B cell (primary cell): Measurements from ENCODE around the gene ATG4C. TPM values are rescaled to one million over a fixed set of nuclear protein-coding genes. Genes with fewer than 3 reads are reported as not detected.

Experiments
- ATAC-seq: fragments of 200-7000 bp; cut with Tn5 transposase; one replicate; pipeline ENCODE4 v1.10.0; 2021; ENCODE audit warnings: low read depth, mild to moderate bottlenecking, moderate number of reproducible peaks, moderate library complexity
- CTCF ChIA-PET: fragments of 350-600 bp; sonication (Branson Sonifier 250); formaldehyde crosslinking; loops from one replicate; lab custom pipeline; 2021; ENCODE audit warnings: antibody characterized with exemption, inconsistent platforms; lab: Charles Lee
- POLR2A ChIA-PET: fragments of 350-600 bp; sonication (Branson Sonifier 250); formaldehyde crosslinking; loops from one replicate; lab custom pipeline; 2021; ENCODE audit warnings: antibody characterized with exemption; lab: Charles Lee
- DNase-seq: peaks from one replicate; pipeline ENCODE4 v3.0.0; 2013
- H2AFZ ChIP-seq: 2 replicates; pipeline ENCODE4 v1.6.1; 2012; ENCODE audit warnings: mild to moderate bottlenecking, low read depth, low read length; ENCODE audit not compliant: insufficient read depth, poor library complexity, severe bottlenecking
- H3K27ac ChIP-seq, 2 donors: 1 replicate in 1 of 2; 2 replicates in 1 of 2; pipeline ENCODE4 v1.5.1; 2012 to 2013; ENCODE audit warnings: low read length in 2 of 2, mild to moderate bottlenecking in 2 of 2, moderate library complexity in 1 of 2
- H3K27me3 ChIP-seq, 4 experiments: fragments of 200-600 bp in 1 of 4; sonication (generic) in 1 of 4; replicated peaks in 1 of 4; 1 replicate in 2 of 4; 2 replicates in 2 of 4; pipeline versions ENCODE4 v1.6.1 to v1.7.0; 2013 to 2016; ENCODE audit warnings: low read length in 3 of 4, mild to moderate bottlenecking in 2 of 4, mixed read lengths in 1 of 4, moderate library complexity in 1 of 4; ENCODE audit not compliant: insufficient read depth in 4 of 4, control insufficient read depth in 3 of 4; ENCODE audit errors: control extremely low read depth in 1 of 4
- H3K36me3 ChIP-seq, 2 experiments: replicated peaks in 1 of 2; 1 replicate in 1 of 2; 2 replicates in 1 of 2; pipeline versions ENCODE4 v1.6.1 to v1.7.1; 2013; ENCODE audit warnings: low read length in 1 of 2; ENCODE audit not compliant: insufficient read depth in 2 of 2, control insufficient read depth in 1 of 2; ENCODE audit errors: control extremely low read depth in 1 of 2, extremely low read depth in 1 of 2
- H3K4me1 ChIP-seq, 2 donors: fragments of 200-600 bp in 1 of 2; sonication (generic) in 1 of 2; 1 replicate in 1 of 2; 2 replicates in 1 of 2; pipeline versions ENCODE4 v1.5.1 to v1.6.1; 2013 to 2017; ENCODE audit warnings: low read length in 2 of 2; ENCODE audit not compliant: control insufficient read depth in 2 of 2, insufficient read depth in 2 of 2
- H3K4me2 ChIP-seq: replicated peaks from 2 replicates; pipeline ENCODE3; 2012; ENCODE audit warnings: mild to moderate bottlenecking, low read depth, low read length; ENCODE audit not compliant: poor library complexity, severe bottlenecking
- H3K4me3 ChIP-seq, 5 experiments: fragments of 200-600 bp in 1 of 5; sonication (generic) in 1 of 5; 1 replicate in 3 of 5; 2 replicates in 2 of 5; pipeline versions ENCODE4 v1.5.1 to v1.7.0; 2011 to 2016; ENCODE audit warnings: low read length in 4 of 5, mild to moderate bottlenecking in 4 of 5, low read depth in 2 of 5, control low read depth in 1 of 5, moderate library complexity in 1 of 5; ENCODE audit not compliant: insufficient read depth in 1 of 5; ENCODE audit errors: control extremely low read depth in 1 of 5, extremely low read depth in 1 of 5
- H3K79me2 ChIP-seq: fragments of 200-600 bp; sonication (generic); one replicate; pipeline ENCODE4 v1.6.0; 2016; ENCODE audit warnings: low read length; ENCODE audit not compliant: control insufficient read depth, insufficient read depth
- H3K9ac ChIP-seq: fragments of 200-600 bp; sonication (generic); 2 replicates; pipeline ENCODE4 v1.6.1; 2017; ENCODE audit warnings: mild to moderate bottlenecking, low read length, moderate library complexity
- H3K9me3 ChIP-seq, 3 donors: one replicate each; pipeline versions ENCODE4 v1.6.1 to v1.7.1; 2013; ENCODE audit warnings: low read length in 2 of 3; ENCODE audit not compliant: control insufficient read depth in 2 of 3, insufficient read depth in 1 of 3; ENCODE audit errors: control extremely low read depth in 1 of 3
- H4K20me1 ChIP-seq: 2 replicates; pipeline ENCODE4 v1.6.0; 2012; ENCODE audit warnings: mild to moderate bottlenecking, low read length; ENCODE audit not compliant: insufficient read depth, control insufficient read depth, poor library complexity, severe bottlenecking
- H3K27ac Mint-ChIP-seq: one replicate; pipeline ENCODE4 v1.8.0; 2021; ENCODE audit warnings: mixed read lengths
- H3K27me3 Mint-ChIP-seq: one replicate; pipeline ENCODE4 v1.8.0; 2021; ENCODE audit warnings: mixed read lengths
- H3K4me1 Mint-ChIP-seq: one replicate; pipeline ENCODE4 v1.8.0; 2021; ENCODE audit warnings: mixed read lengths
- H3K4me3 Mint-ChIP-seq: one replicate; pipeline ENCODE4 v1.8.0; 2021; ENCODE audit warnings: mixed read lengths
- H3K9me3 Mint-ChIP-seq: one replicate; pipeline ENCODE4 v1.8.0; 2022; ENCODE audit warnings: mixed read lengths; ENCODE audit not compliant: insufficient read depth
- CTCF ChIP-seq: fragments of 200-600 bp; IDR thresholded peaks from one replicate; pipeline ENCODE4 v1.8.0; 2022; ENCODE audit warnings: antibody characterized with exemption, mild to moderate bottlenecking
- EZH2 ChIP-seq: IDR thresholded peaks from 2 replicates; pipeline ENCODE4 v1.6.1; 2012; ENCODE audit warnings: borderline replicate concordance, low read depth, mild to moderate bottlenecking, moderate library complexity, low read length; ENCODE audit not compliant: insufficient read depth, poor library complexity, severe bottlenecking
- WGBS: methylation state at CpG from one replicate; pipeline ENCODE4 v1.1.5; 2013; ENCODE audit warnings: missing lambda C conversion rate; ENCODE audit not compliant: insufficient coverage; 5-methylcytosine and 5-hydroxymethylcytosine counted together
- intact Hi-C: fragments of 100-400 bp; cut with micrococcal nuclease; formaldehyde crosslinking; loops from one replicate; pipeline ENCODE4 v1.10.0; 2022
- polyA plus RNA-seq: library from polyadenylated mRNA; depleted of rRNA; stranded (reverse); fragments of >200 nt; gene quantifications from 2 replicates; pipeline ENCODE4 v1.2.3, GENCODE V29; 2012
- total RNA-seq, 2 donors: library from RNA; stranded (reverse); fragments of 120-200 nt in 1 of 2; gene quantifications; 1 replicate in 1 of 2; 2 replicates in 1 of 2; pipeline versions ENCODE4 v1.2.3 to v1.2.4, GENCODE V29; 2013 to 2022

ATG4C gene
- total and polyA plus RNA-seq, 2 donors (not counting 1 experiment from before 2014, with no cell fraction given): 7.1 to 30.8 TPM

- H3K27ac Mint-ChIP-seq: no peak overlapping the region
- H3K36me3 ChIP-seq: no peaks in the 10 kb centered on the region
- H3K4me3 Mint-ChIP-seq: no peak overlapping the region
- H3K27ac ChIP-seq: no peak overlapping the region
- no peak overlapping the region for H2AFZ ChIP-seq
- H3K9me3 ChIP-seq: peaks cover 0 to 2% (median 0%) of the 10 kb centered on the region in 3 donors
- no peaks in the 10 kb centered on the region for H3K4me1 Mint-ChIP-seq
- H3K27me3 Mint-ChIP-seq: peaks cover 32% of the 10 kb centered on the region
- H3K27me3 ChIP-seq: peaks cover 0 to 3% (median 1%) of the 10 kb centered on the region in 4 experiments
- H3K4me1 ChIP-seq: no peaks in the 10 kb centered on the region
- DNase-seq (no peak), ATAC-seq (no peak)
- CTCF ChIA-PET: no interaction called here
- no peak overlapping the region for H3K4me2 ChIP-seq
- H3K4me3 ChIP-seq: no peak overlapping the region
- WGBS: 100% methylated on average over 1 of the region's 3 CpGs
- no peaks in the 10 kb centered on the region for H4K20me1 ChIP-seq
- intact Hi-C loops: no loop called here
- TF ChIP-seq CTCF (no peak), EZH2 (no peak)
- H3K9ac ChIP-seq: no peak overlapping the region
- no peaks in the 10 kb centered on the region for H3K9me3 Mint-ChIP-seq
- POLR2A ChIA-PET: no interaction called here
- H3K79me2 ChIP-seq: no peaks in the 10 kb centered on the region
These were observed 91.7 kb downstream of the ATG4C start for GRCh38 chr1:62875676-62876075.

GRCh38 chr1:62876535-62876934 is 92.6 kb downstream of the ATG4C start:
- ChIA-PET POLR2A (interaction anchor here (0.6 kb wide), 1 partner anchor 53 kb away, joined by 4 read pairs; no protein-coding TSS in a partner anchor), CTCF (no interaction called here)
- Histone ChIP-seq H3K9ac (no peak overlapping the region), H3K27ac (no peak overlapping the region), H3K79me2 (no peaks in the 10 kb centered on the region), H3K9me3 (peaks cover 0 to 2% (median 0%) of the 10 kb centered on the region in 3 donors), H2AFZ (no peak overlapping the region), H3K4me1 (no peaks in the 10 kb centered on the region), H3K4me3 (no peak overlapping the region), H4K20me1 (no peaks in the 10 kb centered on the region), H3K27me3 (peaks cover 0 to 5% (median 1%) of the 10 kb centered on the region in 4 experiments), H3K36me3 (no peaks in the 10 kb centered on the region), H3K4me2 (no peak overlapping the region)
- DNase-seq: no peak
- Mint-ChIP-seq H3K4me3 (no peak overlapping the region), H3K27me3 (peaks cover 32% of the 10 kb centered on the region), H3K27ac (no peak overlapping the region), H3K9me3 (no peaks in the 10 kb centered on the region), H3K4me1 (no peaks in the 10 kb centered on the region)
- intact Hi-C loops: no loop called here
- WGBS: no CpG with 5 or more reads among the region's 3 CpGs
- no peak for ATAC-seq
- TF ChIP-seq EZH2 (no peak), CTCF (no peak)
